OCI-LY3 (cell line): ENCODE data around the gene CDH4.

ENCODE experiments used
- H2AFZ ChIP-seq: fragments of 200-600, 300-600 bp; shearing (Covaris generic); 2 replicates; pipeline ENCODE4 v1.6.0; 2014; ENCODE audit warnings: antibody characterized with exemption, low read depth, low read length
- H3K27ac ChIP-seq: fragments of 200-600, 300-600 bp; sonication (generic); 2 replicates; pipeline ENCODE4 v1.5.1; 2014; ENCODE audit warnings: mild to moderate bottlenecking, low read length, moderate library complexity, mixed read lengths
- H3K27me3 ChIP-seq: fragments of 200-600, 300-600 bp; sonication (generic); 2 replicates; pipeline ENCODE4 v1.6.1; 2014; ENCODE audit warnings: low read depth, low read length, mixed read lengths
- H3K36me3 ChIP-seq: fragments of 200-600, 300-600 bp; sonication (generic); replicated peaks from 2 replicates; pipeline ENCODE3; 2014; ENCODE audit warnings: low read depth, low read length, mixed read lengths
- H3K4me1 ChIP-seq: fragments of 300-600, 200-600 bp; sonication (generic); 2 replicates; pipeline ENCODE4 v1.6.1; 2014; ENCODE audit warnings: low read length, mixed read lengths
- H3K4me2 ChIP-seq: fragments of 200-600, 300-600 bp; sonication (generic); 2 replicates; pipeline ENCODE4 v1.6.1; 2014; ENCODE audit warnings: low read length, mixed read lengths
- H3K4me3 ChIP-seq: fragments of 300-600, 200-600 bp; sonication (generic); 2 replicates; pipeline ENCODE4 v1.5.1; 2014; ENCODE audit warnings: antibody characterized with exemption, mild to moderate bottlenecking, low read length, moderate library complexity
- H3K79me2 ChIP-seq: fragments of 300-600, 200-600 bp; shearing (Covaris generic); 2 replicates; pipeline ENCODE4 v1.6.1; 2014; ENCODE audit warnings: mild to moderate bottlenecking, low read length, mixed read lengths
- H3K9ac ChIP-seq: fragments of 300-600, 200-600 bp; shearing (Covaris generic); 2 replicates; pipeline ENCODE4 v1.6.0; 2014; ENCODE audit warnings: mild to moderate bottlenecking, low read length, moderate library complexity
- H3K9me3 ChIP-seq: fragments of 200-600, 300-600 bp; shearing (Covaris generic); 2 replicates; pipeline ENCODE4 v1.6.1; 2014; ENCODE audit warnings: low read length, mixed read lengths; ENCODE audit not compliant: insufficient read depth
- H4K20me1 ChIP-seq: fragments of 200-600, 300-600 bp; sonication (generic); 2 replicates; pipeline ENCODE4 v1.6.1; 2016; ENCODE audit warnings: low read length, mixed read lengths; ENCODE audit not compliant: insufficient read depth
- EZH2phosphoT487 ChIP-seq: fragments of 200-600 bp; shearing (Covaris generic); IDR thresholded peaks from 2 replicates; pipeline ENCODE4 v1.6.1; 2018; ENCODE audit warnings: antibody characterized with exemption, mixed run types, low read depth
- TF ChIP-seq, protein P1 (sequence below): fragments of 200-600, 300-600 bp; sonication (generic); IDR thresholded peaks from 2 replicates; pipeline ENCODE4 v1.5.1; 2014; ENCODE audit warnings: antibody characterized with exemption, low read length, low read depth

Gene CDH4

DNA sequence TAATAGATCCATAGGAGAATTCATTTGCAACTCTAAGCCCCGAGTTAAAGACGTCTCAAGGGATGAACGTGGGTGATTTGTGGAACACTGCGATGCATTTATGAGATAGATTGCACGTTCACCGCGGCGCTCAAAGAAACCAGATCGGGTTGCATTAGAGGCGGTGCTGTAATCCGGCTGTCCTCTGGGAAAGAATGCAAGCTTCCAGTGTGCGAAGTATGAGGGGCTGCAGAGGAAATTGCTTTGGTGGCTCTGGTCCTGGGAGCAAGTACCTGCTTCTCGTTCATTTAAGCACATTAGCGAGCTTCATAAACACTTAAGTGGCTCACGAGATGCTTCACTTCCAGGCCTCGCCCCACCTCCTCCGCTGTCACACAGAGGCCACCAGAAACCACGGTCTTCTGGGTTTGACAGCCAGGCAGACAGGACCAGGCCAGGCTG, 182.3 kb downstream of the CDH4 start:
- Histone ChIP-seq H4K20me1 (no peaks in the 10 kb centered on the region), H3K27me3 (no peaks in the 10 kb centered on the region), H3K9ac (no peak overlapping the region), H3K36me3 (no peaks in the 10 kb centered on the region), H3K4me2 (no peak overlapping the region), H3K4me3 (no peak overlapping the region), H3K79me2 (no peaks in the 10 kb centered on the region), H2AFZ (no peak overlapping the region), H3K4me1 (no peaks in the 10 kb centered on the region), H3K9me3 (no peaks in the 10 kb centered on the region), H3K27ac (no peak overlapping the region)
- TF ChIP-seq EZH2phosphoT487, result no peak
- TF ChIP-seq, protein P1, sequence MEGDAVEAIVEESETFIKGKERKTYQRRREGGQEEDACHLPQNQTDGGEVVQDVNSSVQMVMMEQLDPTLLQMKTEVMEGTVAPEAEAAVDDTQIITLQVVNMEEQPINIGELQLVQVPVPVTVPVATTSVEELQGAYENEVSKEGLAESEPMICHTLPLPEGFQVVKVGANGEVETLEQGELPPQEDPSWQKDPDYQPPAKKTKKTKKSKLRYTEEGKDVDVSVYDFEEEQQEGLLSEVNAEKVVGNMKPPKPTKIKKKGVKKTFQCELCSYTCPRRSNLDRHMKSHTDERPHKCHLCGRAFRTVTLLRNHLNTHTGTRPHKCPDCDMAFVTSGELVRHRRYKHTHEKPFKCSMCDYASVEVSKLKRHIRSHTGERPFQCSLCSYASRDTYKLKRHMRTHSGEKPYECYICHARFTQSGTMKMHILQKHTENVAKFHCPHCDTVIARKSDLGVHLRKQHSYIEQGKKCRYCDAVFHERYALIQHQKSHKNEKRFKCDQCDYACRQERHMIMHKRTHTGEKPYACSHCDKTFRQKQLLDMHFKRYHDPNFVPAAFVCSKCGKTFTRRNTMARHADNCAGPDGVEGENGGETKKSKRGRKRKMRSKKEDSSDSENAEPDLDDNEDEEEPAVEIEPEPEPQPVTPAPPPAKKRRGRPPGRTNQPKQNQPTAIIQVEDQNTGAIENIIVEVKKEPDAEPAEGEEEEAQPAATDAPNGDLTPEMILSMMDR, result no peak

DNA sequence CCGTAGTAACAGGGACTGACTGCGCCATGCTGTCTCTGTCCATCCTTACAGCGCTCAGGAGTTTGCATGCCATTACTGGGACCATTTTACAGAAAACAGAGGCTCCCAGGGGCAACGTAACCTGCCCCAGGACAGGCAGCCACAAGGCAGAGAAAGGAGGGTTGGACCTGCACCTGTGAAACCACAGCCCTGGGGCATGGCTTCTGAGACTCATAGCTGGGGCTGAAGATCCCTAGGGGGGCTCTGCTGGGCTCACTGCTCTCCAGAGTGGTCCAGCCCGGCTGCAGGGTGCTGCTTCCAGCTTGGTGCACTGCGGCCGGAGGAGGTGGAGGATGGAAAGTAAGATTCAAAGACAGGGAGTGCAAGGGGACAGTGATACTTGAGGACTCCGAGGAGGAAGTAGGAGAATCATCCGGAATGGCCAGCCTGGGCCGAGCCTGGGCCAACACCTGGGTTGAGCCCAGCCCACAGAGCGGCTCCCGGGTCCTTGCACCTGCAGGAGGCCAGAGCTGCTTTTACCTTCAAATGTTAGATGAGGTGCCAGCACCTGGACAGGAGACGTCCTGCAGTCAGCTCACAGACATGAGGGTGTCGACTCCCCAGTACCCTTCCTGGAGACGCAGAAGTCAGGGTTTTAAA, 183.2 kb downstream of the CDH4 start:
- no peak overlapping the region for H3K4me3 ChIP-seq
- H3K4me1 ChIP-seq, result no peaks in the 10 kb centered on the region
- H2AFZ ChIP-seq, result no peak overlapping the region
- no peaks in the 10 kb centered on the region for H4K20me1 ChIP-seq
- no peaks in the 10 kb centered on the region for H3K36me3 ChIP-seq
- H3K27ac ChIP-seq, result no peak overlapping the region
- TF ChIP-seq, protein P1, result no peak
- TF ChIP-seq EZH2phosphoT487, result no peak
- H3K79me2 ChIP-seq, result no peaks in the 10 kb centered on the region
- no peak overlapping the region for H3K4me2 ChIP-seq
- H3K27me3 ChIP-seq, result no peaks in the 10 kb centered on the region
- H3K9ac ChIP-seq, result no peak overlapping the region
- no peaks in the 10 kb centered on the region for H3K9me3 ChIP-seq

DNA sequence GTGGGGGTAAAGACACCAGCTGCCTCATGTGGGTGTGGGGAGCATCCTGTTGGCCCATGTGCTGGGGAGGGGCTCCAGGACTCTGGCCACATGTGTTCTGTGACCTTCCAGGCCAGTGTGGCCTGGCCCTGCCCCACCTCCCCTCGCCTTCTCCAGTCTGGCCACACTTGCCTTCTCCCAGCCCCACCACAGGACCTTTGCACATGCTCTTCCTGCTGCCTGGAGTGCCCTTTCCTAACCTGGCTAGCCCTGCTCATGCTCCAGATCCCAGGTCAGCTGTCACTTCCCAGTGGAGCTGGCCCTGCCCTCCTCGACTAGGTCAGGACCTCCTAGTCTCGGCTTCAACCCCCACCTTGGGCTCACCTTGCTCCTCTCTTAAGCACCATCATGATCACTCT, 183.8 kb downstream of the CDH4 start:
- no peaks in the 10 kb centered on the region for H3K4me1 ChIP-seq
- no peak for TF ChIP-seq EZH2phosphoT487
- TF ChIP-seq, protein P1, result no peak
- no peaks in the 10 kb centered on the region for H3K27me3 ChIP-seq
- no peak overlapping the region for H3K4me3 ChIP-seq
- no peaks in the 10 kb centered on the region for H3K9me3 ChIP-seq
- no peak overlapping the region for H3K9ac ChIP-seq
- H3K36me3 ChIP-seq, result no peaks in the 10 kb centered on the region
- H4K20me1 ChIP-seq, result no peaks in the 10 kb centered on the region
- H3K79me2 ChIP-seq, result no peaks in the 10 kb centered on the region
- no peak overlapping the region for H2AFZ ChIP-seq
- no peak overlapping the region for H3K27ac ChIP-seq
- H3K4me2 ChIP-seq, result no peak overlapping the region

DNA sequence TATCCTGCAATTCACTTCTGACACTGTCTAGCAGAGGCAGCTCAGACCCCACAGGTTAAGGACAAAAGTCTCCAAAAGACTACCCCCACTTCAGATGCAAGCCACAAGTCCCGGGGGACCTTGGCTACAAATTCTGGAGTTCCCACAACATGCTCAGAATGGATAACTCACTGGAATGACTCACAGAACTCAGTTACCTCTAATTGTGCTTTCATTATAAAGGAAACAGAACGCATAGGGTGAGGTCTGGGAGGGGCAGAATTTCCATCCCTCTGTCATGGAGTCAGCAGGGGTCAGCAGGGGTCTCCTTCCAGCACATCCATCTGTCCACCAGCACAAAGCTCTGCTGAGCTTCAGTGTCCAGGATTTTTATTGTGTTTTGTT, 184.2 kb downstream of the CDH4 start:
- Histone ChIP-seq H3K9me3 (no peaks in the 10 kb centered on the region), H4K20me1 (no peaks in the 10 kb centered on the region), H3K27me3 (no peaks in the 10 kb centered on the region), H3K79me2 (no peaks in the 10 kb centered on the region), H3K4me1 (no peaks in the 10 kb centered on the region), H3K36me3 (no peaks in the 10 kb centered on the region), H3K27ac (no peak overlapping the region), H3K9ac (no peak overlapping the region), H3K4me3 (no peak overlapping the region), H2AFZ (no peak overlapping the region), H3K4me2 (no peak overlapping the region)
- no peak for TF ChIP-seq EZH2phosphoT487
- TF ChIP-seq, protein P1, result no peak
